GM18511 (cell line): ENCODE measurements around the gene P2RY13.
A peak's percentile ranks its signal among the peaks of the same experiment; 100 is the strongest.

Source experiments
- ATAC-seq: cut with Tn5 transposase; IDR thresholded peaks from one replicate; pipeline ENCODE4 v1.9.1; 2021; ENCODE audit warnings: mild to moderate bottlenecking, moderate library complexity; ENCODE audit not compliant: unreplicated experiment

P2RY13 gene

DNA sequence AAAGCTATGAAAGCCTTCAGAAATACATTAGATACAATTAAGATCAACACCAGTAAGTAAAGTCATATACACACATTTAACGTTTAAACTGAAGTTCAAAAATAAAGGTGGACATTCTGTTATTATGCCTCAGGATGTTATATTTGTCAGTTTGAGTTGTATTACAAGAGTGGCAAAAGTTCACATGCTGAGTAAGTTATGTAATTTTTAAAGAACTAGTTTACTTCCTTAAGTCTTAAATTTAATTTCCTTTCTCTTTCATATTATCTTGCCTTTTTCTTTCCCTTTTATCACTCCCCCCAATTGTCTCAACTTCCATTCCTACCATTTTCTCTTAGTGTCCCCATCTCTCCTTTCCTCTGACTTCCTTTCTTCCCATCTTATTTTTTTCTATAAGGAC is 7.8 kb downstream of the P2RY13 start:
- no peak for ATAC-seq

DNA sequence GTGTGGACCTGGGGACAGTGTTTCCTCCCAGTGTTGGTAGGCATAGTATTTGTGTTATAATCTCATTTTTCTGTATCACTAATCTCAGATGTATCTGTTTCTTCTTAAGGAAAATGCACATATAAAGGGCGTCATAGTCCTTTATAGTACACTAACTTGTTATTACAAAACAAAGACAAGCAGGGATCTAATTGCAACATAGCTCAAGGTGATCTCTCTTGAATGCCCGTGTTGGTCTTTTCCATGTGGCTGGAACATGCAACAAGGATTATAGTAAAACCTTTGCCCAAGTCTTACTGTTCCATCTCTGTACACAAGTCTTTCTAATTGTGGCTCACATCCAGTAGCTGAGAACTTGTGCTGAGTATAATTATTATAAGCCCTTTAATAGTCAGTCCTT is 9.2 kb downstream of the P2RY13 start:
- ATAC-seq, result no peak

DNA sequence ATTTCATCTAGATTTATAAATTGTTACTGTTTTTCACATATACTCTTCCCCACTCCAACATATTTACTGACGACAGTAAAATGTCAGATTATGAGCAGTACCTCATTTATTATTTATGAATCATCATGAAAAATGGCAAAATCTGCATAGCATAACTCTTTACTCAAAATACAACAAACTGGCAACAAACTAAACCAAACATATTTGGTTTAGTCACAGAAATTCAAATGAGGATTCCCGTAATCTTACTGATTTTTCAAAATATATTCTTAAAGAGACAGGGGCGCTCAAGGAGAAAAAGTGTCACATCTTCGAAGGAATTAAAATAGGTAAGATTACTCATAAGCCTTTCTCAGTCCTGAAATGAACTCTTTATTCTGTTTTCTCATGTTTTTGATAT is 9.7 kb downstream of the P2RY13 start:
- ATAC-seq, result no peak

DNA sequence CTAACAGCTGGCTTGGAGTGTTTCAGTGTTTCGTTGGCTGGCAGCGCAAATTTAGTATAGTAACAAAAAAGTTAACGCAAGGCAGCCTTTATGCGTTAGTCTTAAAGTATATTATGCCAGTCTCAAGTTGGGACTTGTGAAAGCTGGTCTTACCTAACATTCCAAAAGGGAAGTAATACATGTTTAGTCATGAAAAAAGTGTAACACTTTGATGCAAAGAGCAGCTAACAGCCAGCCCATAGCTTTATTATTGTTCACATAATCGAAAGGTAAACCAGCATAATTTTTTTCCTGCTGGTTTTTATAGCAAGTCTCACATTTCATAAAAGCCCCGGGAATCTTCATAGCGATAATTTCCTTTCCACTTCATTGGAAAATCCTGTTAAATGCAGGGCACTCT is 10.4 kb downstream of the P2RY13 start:
- ATAC-seq, result no peak

DNA sequence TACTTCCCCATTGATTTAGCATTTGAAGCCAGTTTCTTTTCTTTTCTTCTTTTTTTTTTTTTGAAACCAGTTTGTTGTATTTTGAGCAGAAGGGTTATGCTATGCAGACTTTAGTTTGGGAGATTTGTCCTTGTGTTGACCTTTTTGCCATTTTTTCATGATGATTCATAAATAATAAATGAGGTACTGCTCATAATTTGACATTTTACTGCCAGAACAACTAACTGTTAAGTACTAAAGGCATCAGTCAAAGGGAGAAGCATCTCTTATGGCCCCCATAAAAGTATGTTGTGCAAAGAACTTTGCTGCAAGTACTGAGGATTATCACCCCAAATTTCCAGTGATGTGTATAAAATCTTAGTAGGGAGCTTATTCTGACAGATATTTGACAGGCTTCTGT is 11.0 kb downstream of the P2RY13 start:
- ATAC-seq, result no peak

DNA sequence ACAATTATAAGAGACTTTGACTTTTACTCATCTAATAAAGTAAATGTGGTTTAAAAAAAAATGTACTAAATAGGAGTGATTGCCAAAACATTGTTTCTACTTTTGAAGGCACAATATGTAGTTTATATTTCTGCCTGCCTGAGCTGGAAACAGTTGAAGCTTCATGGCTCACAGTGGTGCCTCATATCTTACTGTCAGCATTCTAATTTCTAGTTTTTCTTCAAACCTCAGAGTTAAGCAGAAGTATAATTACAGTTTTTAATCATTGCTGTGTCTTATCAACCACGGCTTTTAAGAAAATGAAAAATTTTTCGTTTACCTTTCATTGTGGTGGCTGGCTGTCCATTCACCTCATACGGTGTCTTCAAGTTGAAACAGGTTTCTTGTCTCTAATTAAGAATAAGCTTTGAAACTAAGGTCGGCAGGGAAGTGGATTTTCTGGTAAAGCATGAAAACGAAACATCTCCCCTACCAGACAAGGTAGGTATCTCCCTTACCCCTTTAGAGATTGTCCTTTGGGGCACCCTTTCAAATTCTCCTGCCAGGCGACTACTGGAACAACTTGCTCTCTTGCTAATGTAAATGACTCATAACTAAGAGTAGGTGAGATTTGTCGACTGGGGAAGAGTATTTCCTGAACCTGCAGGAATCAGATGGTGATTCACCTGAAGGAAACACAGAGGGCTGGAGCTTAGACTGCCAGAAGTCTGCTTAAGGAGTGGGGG is 12.9 kb downstream of the P2RY13 start, which contains the start of gene GPR87:
GPR87 (minus strand) TSS at position 554 of the 725 bp plus-strand sequence. CDS start 16,720 bp downstream, outside the sequence.
- peak; percentile 71 for ATAC-seq

DNA sequence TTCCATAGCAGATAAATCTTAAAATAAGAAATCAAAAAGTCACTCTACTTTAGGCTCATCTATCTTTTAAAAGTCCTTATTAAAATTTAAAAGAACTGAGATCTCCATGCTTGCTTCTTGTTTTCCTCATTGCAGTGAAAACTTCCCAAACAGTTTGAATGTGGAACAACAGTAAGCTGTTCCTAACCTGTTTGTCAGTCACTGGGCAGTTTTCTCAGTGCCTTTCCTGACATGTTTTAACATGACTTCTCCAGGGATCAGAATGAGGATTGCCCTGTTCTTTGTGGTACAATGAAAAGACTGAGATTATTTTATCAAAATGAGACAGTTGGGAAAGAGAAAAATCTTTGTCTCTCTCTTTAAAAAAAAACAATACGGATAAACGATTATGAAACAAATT is 13.5 kb downstream of the P2RY13 start:
- no peak for ATAC-seq

DNA sequence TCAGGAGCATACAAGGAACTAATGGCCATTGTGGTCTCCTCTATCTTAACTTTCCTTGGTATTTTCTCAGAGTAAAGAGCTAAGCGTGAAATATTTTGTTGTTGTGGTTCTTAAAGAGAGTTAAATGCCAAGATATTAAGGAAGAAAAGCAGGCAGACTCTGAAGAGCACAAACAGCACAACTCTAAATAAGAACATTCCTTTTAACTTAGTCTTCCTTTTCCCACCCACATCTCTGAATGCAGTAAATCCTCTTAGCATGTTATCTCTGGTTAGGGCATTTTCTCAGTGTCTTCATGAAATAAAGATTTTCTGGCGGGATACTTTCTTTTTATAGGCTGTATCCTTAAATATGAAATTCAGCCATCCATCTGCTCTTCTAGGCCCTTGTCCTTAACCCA is 14.2 kb downstream of the P2RY13 start:
- ATAC-seq, result no peak

DNA sequence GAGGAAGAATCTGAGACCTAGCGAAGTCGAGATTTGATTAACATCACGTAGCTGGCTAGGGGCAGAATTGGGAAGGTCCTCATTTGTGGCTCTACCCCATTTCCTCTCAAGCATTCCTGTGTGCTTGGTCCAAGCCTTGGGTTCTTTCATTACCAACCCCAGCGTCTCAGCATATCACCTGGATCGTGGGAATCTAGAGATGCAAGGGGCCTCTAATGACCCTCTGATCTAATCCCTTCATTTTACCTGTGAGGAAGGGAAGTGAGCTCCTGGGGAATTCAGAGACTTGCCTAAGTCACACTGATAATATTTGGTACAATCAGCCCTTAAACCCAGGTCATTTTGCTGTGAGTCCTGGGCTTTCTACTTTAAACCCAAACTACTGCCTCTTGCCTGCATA is 14.8 kb downstream of the P2RY13 start:
- ATAC-seq, result no peak

DNA sequence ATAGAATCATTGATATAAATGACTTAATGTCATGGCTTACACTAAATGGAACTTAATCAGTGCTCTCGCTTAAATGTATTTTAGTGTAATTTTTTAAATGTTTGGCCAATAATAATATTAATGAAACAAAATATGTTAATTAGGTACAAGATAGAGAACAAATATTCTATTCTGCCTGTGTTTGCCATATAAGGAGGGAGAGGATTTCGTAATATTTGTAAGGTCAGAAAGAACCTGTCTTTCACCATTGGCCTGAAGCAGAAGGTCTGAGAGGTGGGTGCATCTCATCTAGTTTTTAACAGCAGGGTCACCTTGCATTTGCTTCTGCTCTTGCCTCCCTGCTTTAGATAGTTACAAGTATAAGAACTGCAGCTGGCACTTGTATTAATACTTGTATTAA is 15.2 kb downstream of the P2RY13 start:
- no peak for ATAC-seq

DNA sequence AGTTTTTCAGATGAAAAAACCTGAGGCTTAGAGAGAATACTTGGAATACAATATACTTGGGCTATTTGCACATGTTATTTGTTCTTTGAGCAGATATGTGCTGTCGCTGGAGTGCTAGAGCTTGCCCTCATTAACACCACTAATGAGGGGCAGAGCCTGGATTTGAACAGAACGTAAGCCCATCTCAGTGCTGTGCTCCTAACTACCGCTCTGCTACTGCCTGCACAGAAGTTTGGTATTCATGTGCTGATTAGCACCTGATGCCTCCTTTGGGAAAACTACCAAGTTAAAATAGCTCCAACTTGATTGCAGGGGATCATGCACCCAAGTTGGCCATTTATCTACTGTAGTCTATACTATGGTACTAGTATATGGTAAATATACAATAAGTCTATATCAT is 16.4 kb downstream of the P2RY13 start:
- no peak for ATAC-seq

DNA sequence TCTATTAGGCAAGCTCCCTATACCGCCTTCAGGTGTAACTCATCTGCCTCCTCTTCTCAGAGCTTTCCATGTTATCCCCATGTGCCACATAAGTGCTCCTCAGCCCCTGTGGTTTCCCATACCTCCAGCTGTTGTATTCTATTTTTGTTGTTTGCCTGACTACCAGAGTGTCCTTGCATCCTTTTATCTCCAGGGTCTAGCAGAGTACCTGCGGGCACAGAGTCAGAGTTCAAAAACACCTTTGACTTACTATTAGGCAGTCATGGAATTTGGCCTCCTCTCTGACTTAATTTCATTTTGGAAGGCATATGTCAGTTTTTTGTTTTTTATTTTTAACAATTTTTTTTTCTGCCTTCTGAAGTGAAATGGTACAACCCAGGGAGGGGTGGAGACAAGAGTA is 19.8 kb downstream of the P2RY13 start:
- no peak for ATAC-seq

DNA sequence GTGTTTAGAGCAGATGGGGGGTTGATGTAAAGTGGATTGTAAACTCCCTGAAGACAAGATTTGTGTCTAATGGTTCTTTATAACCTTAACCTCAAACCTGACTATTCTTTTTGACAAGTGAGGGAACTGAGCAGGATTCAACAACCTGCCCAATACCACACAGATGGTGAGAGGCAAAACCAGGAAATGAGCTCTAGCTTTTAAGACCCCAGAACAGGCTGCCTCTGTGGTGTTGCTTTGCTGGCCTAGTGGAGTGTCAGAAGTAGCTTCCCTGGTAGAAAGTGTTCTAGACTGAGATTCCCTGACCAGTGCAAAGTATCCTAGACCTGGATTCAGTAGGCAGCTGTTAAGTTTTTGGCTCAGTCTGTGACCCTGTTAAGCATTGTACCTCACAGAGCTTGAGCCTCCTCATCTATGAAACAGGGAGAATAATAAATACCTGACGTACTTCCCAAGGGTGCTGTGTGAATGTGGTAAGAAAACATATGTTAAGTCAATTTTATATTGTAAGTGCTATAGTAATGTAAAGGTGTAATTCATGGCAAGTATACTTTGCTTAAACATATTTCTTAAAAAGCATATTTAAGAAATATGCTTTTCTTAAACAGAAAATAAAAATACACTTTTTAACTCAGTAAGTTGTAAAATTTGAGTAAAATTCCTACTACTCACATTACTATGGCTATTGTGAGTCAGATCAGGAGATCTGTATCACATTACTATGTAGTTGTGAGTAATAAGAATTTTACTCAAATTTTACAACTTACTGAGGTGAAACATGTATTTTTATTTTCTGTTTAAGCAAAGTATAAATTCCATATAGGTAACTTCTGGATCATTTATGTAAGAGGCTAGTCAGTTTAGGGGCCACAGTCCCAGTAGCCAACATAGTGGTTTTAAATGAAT is 21.5 kb downstream of the P2RY13 start:
- ATAC-seq, result no peak

DNA sequence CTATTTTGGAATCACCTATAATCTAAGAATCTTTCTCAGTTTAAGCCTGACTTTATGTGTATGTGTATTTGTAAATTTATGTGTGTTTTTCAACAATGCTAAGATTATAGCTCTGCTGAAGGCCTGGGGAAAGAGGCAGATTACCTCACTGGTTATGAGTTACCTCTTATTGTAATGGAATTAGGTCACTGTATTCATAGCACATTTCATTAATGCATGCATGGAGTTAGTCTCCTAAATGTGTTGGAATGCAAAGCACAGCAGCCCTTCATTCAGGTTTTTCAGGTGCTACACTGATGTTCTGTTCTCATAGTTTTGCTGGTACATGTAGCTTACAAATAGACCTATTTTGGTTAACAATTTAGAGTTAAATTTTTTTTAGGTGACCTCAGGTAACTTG is 22.2 kb downstream of the P2RY13 start:
- ATAC-seq, result no peak

DNA sequence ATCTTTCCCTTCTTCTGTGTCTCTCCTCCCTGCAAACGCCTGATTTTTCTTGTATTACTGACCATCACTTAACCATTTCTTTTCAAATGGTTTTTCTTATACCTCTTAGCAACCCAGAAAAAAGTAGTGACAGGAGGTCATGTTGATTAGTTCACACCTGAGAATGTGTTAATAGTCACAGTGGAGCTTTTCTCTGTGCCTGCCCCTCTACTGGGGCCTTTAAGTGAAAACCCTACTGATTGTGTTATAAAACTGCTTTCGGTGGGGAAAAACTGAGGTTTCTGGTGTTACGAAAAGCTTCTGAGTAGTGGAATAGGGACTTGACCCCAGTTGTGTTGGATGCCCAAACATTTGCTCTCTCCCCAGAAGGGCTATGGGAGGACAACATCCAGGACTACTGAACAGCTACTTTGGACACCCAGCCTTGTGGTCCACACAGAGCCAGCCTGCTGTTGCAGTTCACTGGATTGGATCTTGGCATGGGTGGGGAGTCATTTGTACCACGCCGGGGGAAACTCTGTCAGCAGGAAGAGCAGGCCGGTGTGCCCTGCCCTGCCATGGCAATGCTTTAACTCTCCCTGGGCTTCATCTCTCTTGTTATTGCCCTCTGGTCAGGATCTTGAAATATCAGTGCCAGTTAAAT is 23.1 kb downstream of the P2RY13 start:
- ATAC-seq, result no peak

DNA sequence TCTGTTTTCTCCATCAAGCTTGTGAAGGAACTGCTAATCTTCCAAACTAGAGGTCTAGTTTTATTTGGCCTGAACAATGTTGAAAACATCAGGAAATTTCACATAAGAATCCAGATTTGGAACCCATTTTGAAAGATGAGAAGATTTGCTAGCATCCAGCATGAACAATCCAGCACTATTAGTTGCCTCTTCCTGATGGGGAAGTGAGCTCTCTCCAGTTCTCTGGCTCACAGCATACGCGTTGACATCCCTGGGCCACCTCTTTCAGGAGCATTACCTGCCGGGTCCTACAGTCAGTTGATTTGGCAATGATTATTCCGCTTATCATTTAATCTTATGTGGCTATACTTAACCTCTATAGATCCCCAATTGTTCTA is 23.6 kb downstream of the P2RY13 start:
- no peak for ATAC-seq

DNA sequence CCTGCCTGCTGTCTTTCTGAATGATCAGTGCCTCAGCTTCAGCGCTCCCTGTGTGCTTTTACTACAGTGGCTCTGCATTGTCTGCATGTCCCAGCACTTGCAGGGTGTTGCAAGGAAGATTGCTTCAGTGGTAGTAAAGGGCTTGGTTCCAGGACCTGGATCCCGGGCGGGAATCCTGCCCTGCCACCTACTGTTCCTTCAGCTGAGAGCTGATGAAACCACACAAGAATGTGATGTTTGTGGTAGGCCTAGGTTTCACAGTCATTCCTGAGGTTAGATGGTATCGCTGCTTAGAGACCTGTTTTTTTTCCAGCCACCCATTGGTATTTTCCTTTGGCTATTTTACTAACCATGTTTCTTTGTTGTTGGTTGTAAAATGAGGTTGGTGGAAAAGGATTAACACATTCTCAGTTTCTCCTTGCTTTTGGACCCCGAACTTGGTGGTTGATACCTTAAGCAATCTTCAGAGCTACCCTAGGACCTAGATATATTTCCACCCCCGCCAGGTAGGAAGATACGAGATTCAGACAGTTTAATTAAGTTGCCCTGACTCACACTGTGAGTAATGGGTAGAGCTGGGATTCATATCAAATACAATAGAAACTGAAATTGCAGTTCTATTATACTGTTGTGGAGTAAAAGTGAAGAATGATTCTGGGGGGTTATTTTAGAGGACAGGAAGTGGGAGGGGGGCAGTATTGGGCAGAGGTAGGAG is 24.1 kb downstream of the P2RY13 start:
- ATAC-seq, result no peak

DNA sequence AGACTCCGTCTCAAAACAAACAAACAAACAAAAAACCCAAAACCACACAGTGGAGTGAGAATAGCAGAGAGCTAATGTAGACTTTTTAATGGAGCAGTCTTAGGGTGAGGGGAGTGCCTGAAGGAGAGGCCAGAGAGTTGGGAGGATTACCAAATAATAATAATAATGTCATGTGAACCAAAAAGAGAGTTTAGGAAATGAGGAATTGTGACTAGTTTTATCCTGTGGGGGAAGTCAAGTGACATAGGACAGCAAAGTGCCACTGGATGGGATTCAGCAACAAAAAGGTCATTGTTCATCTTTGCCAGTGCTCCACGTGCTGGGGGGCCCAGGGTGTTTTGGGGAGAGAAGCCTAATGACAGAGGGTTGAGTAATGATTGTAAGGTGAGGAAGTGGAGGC is 25.6 kb downstream of the P2RY13 start:
- ATAC-seq, result no peak

DNA sequence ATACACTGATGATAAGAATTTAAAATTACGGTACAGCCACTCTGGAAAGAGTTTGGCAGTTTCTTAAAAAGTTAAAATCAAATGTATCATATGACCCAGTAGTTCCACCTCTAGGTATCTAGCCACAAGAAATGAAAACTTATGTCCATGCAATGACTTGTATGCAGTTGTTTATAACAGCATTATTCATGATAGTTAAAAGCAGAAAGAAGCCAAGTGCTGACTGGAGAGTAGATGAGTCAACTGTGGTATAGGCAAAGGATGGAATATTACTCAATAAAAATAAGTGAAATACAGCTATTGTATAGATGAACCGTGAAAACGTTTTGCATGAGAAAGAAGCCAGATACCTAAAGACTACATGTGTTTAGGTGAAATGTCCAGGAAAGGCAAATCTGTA is 27.6 kb downstream of the P2RY13 start:
- ATAC-seq, result no peak

DNA sequence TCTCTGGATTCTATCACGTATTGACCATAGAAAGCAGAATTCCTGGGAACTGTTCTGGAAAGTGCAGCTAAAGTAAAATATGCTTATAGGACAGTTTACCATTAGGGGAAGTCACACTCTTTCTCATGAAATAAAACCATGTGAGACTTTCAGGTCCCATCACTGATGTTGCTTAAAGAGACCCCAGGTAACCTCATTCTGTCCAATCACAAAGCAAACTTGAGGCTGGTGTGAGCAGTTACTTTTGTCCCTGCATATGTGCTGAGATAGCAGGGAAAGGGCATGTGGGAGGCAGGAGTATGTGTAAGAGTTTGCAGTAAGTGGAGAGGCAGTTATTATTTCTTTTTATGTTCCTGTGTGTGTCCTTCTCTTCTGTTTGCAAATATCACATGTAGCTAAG is 28.8 kb downstream of the P2RY13 start:
- ATAC-seq, result no peak

DNA sequence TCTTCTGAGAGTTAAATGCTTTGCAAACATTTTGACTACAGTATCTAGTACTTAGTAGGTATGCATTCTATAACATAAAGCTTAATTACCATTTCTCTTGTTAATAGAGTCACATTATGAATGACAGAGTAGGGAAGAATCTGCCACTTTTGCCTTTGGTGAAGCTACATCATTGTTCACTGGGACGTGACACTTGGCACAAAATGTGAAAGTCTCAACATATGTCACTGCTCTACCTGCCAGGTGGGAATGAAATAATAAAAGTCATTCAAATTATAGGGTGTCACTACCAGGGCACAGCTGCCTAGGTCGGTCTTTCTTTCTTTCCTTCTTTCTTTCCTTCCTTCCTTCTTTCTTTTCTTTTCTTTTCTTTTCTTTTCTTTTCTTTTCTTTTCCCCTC is 30.3 kb downstream of the P2RY13 start:
- no peak for ATAC-seq
